Neural cell (in vitro differentiated cells): Measurements from ENCODE around the gene MEIS1. TPM values are rescaled to one million over a fixed set of nuclear protein-coding genes. Genes with fewer than 3 reads are reported as not detected.

Experiments
- H2AFZ ChIP-seq: fragments of 200-600, 300-800 bp; sonication (generic), shearing (Covaris generic); 2 replicates; pipeline ENCODE4 v1.6.0; 2014; ENCODE audit warnings: low read depth, mild to moderate bottlenecking, antibody characterized with exemption, low read length, moderate library complexity
- H3F3A ChIP-seq: fragments of 200-600 bp; shearing (Covaris generic); 2 replicates; pipeline ENCODE4 v1.6.1; 2016; ENCODE audit warnings: mild to moderate bottlenecking, moderate library complexity, mixed read lengths, antibody characterized with exemption, low read length; ENCODE audit not compliant: insufficient read depth, poor library complexity, severe bottlenecking
- H3K27ac ChIP-seq: fragments of 200-600, 300-800 bp; sonication (generic), shearing (Covaris generic); 2 replicates; pipeline ENCODE4 v1.5.1; 2014; ENCODE audit warnings: mild to moderate bottlenecking, low read length, moderate library complexity
- H3K27me3 ChIP-seq: fragments of 300-800, 200-600 bp; sonication (generic), shearing (Covaris generic); 2 replicates; pipeline ENCODE4 v1.6.0; 2014; ENCODE audit warnings: mild to moderate bottlenecking, low read depth, low read length, moderate library complexity; ENCODE audit not compliant: insufficient read depth
- H3K36me3 ChIP-seq: fragments of 300-800, 200-600 bp; sonication (generic), shearing (Covaris generic); 2 replicates; pipeline ENCODE4 v1.5.1; 2014; ENCODE audit warnings: mild to moderate bottlenecking, antibody characterized with exemption, low read length, moderate library complexity; ENCODE audit not compliant: insufficient read depth
- H3K4me2 ChIP-seq: fragments of 300-800, 200-600 bp; sonication (generic), shearing (Covaris generic); 2 replicates; pipeline ENCODE4 v1.6.0; 2014; ENCODE audit warnings: mild to moderate bottlenecking, low read length
- H3K4me3 ChIP-seq: fragments of 300-800, 200-600 bp; sonication (generic), shearing (Covaris generic); 2 replicates; pipeline ENCODE4 v1.5.1; 2014; ENCODE audit warnings: mild to moderate bottlenecking, low read length, moderate library complexity
- H3K79me2 ChIP-seq: fragments of 200-600 bp; shearing (Covaris generic); replicated peaks from 2 replicates; pipeline ENCODE4 v1.6.0; 2014; ENCODE audit warnings: mild to moderate bottlenecking, low read length, moderate library complexity; ENCODE audit not compliant: insufficient read depth
- H3K9ac ChIP-seq: fragments of 300-800, 200-600 bp; sonication (generic), shearing (Covaris generic); 2 replicates; pipeline ENCODE4 v1.6.1; 2016; ENCODE audit warnings: mild to moderate bottlenecking, low read length, mixed read lengths
- H3K9me2 ChIP-seq: fragments of 200-600 bp; shearing (Covaris generic); 2 replicates; pipeline ENCODE4 v1.6.1; 2016; ENCODE audit warnings: mild to moderate bottlenecking, low read length, mixed read lengths; ENCODE audit not compliant: insufficient read depth
- H3K9me3 ChIP-seq: fragments of 200-600, 300-800 bp; sonication (generic), shearing (Covaris generic); 2 replicates; pipeline ENCODE4 v1.6.1; 2016; ENCODE audit warnings: mild to moderate bottlenecking, mixed run types, low read length, moderate library complexity, mixed read lengths
- H4K20me1 ChIP-seq: fragments of 200-600 bp; shearing (Covaris generic); 2 replicates; pipeline ENCODE4 v1.6.1; 2016; ENCODE audit warnings: mild to moderate bottlenecking, mixed run types; ENCODE audit not compliant: insufficient read depth
- CTCF ChIP-seq: fragments of 450-650 bp; IDR thresholded peaks from 2 replicates; pipeline ENCODE4 v1.5.1; 2014; ENCODE audit warnings: antibody characterized with exemption, mild to moderate bottlenecking, moderate library complexity; ENCODE audit not compliant: poor library complexity, severe bottlenecking
- EP300 ChIP-seq: fragments of 450-650 bp; conservative IDR thresholded peaks from 2 replicates; pipeline ENCODE4 v1.6.1; 2014; ENCODE audit warnings: antibody characterized with exemption, mild to moderate bottlenecking, moderate library complexity; ENCODE audit not compliant: poor library complexity, severe bottlenecking
- EZH2 ChIP-seq: fragments of 200-600, 300-800 bp; shearing (Covaris generic), sonication (generic); IDR thresholded peaks from 2 replicates; pipeline ENCODE4 v1.6.1; 2014; ENCODE audit warnings: antibody characterized with exemption, low read length, borderline replicate concordance, mild to moderate bottlenecking; ENCODE audit not compliant: insufficient read depth, poor library complexity, severe bottlenecking
- MXI1 ChIP-seq: fragments of 450-650 bp; conservative IDR thresholded peaks from 2 replicates; pipeline ENCODE4 v1.6.1; 2014; ENCODE audit warnings: antibody characterized with exemption, mild to moderate bottlenecking; ENCODE audit not compliant: poor library complexity, severe bottlenecking
- POLR2AphosphoS5 ChIP-seq: IDR thresholded peaks from 2 replicates; pipeline ENCODE4 v1.6.1; 2012
- RAD21 ChIP-seq: fragments of 450-650 bp; conservative IDR thresholded peaks from 2 replicates; pipeline ENCODE4 v1.6.1; 2014; ENCODE audit warnings: antibody characterized with exemption, mild to moderate bottlenecking, moderate library complexity
- REST ChIP-seq: IDR thresholded peaks from 2 replicates; pipeline ENCODE4 v1.6.1; 2012; ENCODE audit warnings: borderline replicate concordance
- SMC3 ChIP-seq: fragments of 450-650 bp; conservative IDR thresholded peaks from 2 replicates; pipeline ENCODE4 v1.6.1; 2014; ENCODE audit warnings: antibody characterized with exemption, mild to moderate bottlenecking, moderate library complexity; ENCODE audit not compliant: poor library complexity
- TAF1 ChIP-seq: IDR thresholded peaks from 2 replicates; pipeline ENCODE4 v1.6.1; 2012; ENCODE audit warnings: low read depth
- polyA plus RNA-seq: library from polyadenylated mRNA; depleted of rRNA; stranded (reverse); fragments of >200 nt; gene quantifications from 2 replicates; pipeline ENCODE4 v1.2.3, GENCODE V29; 2014

Gene MEIS1
- polyA plus RNA-seq, 1 donor from 2014 or later: 46.5 TPM

GRCh38 chr2:66585587-66585986 lies 150.7 kb downstream of the MEIS1 start:
- Histone ChIP-seq H3F3A (no peaks in the 10 kb centered on the region), H3K79me2 (no peaks in the 10 kb centered on the region), H3K4me3 (no peak overlapping the region), H3K36me3 (no peaks in the 10 kb centered on the region), H3K9ac (no peak overlapping the region), H3K27me3 (peaks cover 37% of the 10 kb centered on the region), H3K9me2 (no peaks in the 10 kb centered on the region), H3K4me2 (no peak overlapping the region), H4K20me1 (no peaks in the 10 kb centered on the region), H3K9me3 (no peaks in the 10 kb centered on the region), H2AFZ (no peak overlapping the region), H3K27ac (no peak overlapping the region)
- TF ChIP-seq SMC3: no peak
- no peak for TF ChIP-seq EP300
- no peak for TF ChIP-seq REST
- no peak for TF ChIP-seq CTCF
- no peak for TF ChIP-seq RAD21
- no peak for TF ChIP-seq TAF1

GRCh38 chr2:66587216-66587615 lies 152.3 kb downstream of the MEIS1 start:
- Histone ChIP-seq H3K27me3 (peaks cover 21% of the 10 kb centered on the region), H3K27ac (no peak overlapping the region), H2AFZ (no peak overlapping the region), H4K20me1 (no peaks in the 10 kb centered on the region), H3K9me2 (no peaks in the 10 kb centered on the region), H3F3A (no peaks in the 10 kb centered on the region), H3K36me3 (no peaks in the 10 kb centered on the region), H3K9me3 (no peaks in the 10 kb centered on the region), H3K4me3 (no peak overlapping the region), H3K4me2 (no peak overlapping the region), H3K79me2 (no peaks in the 10 kb centered on the region), H3K9ac (no peak overlapping the region)
- TF ChIP-seq MXI1: no peak
- TF ChIP-seq RAD21: peak; percentile 25

GRCh38 chr2:66594001-66594400 lies 159.1 kb downstream of the MEIS1 start:
- TF ChIP-seq CTCF (no peak), RAD21 (no peak), POLR2AphosphoS5 (no peak), TAF1 (no peak), MXI1 (no peak), EP300 (no peak), SMC3 (no peak), EZH2 (no peak), REST (no peak)
- Histone ChIP-seq H2AFZ (no peak overlapping the region), H3K4me2 (no peak overlapping the region), H3F3A (no peaks in the 10 kb centered on the region), H3K9me3 (no peaks in the 10 kb centered on the region), H3K9me2 (no peaks in the 10 kb centered on the region), H4K20me1 (no peaks in the 10 kb centered on the region), H3K9ac (no peak overlapping the region), H3K79me2 (no peaks in the 10 kb centered on the region), H3K27ac (no peak overlapping the region), H3K36me3 (no peaks in the 10 kb centered on the region), H3K4me3 (no peak overlapping the region), H3K27me3 (no peaks in the 10 kb centered on the region)
